ENCODE measurements around the gene PFDN6. TPM values are rescaled to one million over a fixed set of nuclear protein-coding genes. Genes with fewer than 3 reads are reported as not detected.

PFDN6 gene
- total RNA-seq, result 22.1 TPM

DNA sequence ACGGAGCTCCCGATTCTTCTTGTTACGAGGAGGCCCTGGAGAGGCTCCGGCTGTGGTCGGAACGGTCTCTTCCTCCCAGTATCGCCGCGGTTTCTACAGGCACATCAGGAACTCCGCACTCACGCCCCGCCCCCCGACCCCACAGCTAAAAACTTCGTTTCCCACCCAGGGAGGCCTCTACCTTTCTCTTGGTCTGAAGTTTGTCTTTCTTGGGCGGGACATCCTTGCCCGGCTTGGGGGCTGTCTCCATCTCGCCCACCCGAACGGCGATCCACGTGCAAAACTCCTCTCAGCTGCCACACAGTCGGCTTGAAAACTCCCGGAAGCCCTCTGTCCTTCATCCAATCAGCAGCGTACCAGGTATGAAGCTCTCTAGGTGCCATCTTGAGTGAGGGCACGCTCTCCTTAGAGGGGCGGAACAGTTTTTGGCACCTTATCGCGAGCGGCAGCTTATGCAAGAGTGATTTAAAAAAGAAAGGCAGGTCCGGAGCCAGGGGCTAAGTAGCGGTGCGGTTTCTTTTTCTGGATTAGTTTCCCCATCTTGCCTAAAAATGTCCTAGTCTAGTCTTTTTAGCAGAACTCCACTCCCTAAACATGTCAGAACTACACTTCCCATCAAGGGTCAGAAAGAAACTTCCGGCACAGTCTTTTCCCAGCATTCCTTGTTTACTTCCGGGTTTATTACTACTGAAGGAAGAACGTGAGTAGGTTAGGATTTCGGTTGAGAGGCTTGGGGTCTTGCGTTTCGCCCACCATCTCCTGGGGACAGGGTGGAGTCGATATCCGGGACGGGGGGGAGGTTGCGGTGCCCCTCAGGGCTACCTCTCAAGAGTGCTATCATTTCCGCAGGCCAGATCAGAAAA lies at the start of gene PFDN6, which contains the start of gene WDR46:
PFDN6 (plus strand) TSS at position 681 of the 863 bp plus-strand sequence. CDS start 256 bp downstream, outside the sequence.
WDR46 (minus strand) TSS at position 319 of the 863 bp plus-strand sequence; CDS start at position 250, 69 bp downstream.

DNA sequence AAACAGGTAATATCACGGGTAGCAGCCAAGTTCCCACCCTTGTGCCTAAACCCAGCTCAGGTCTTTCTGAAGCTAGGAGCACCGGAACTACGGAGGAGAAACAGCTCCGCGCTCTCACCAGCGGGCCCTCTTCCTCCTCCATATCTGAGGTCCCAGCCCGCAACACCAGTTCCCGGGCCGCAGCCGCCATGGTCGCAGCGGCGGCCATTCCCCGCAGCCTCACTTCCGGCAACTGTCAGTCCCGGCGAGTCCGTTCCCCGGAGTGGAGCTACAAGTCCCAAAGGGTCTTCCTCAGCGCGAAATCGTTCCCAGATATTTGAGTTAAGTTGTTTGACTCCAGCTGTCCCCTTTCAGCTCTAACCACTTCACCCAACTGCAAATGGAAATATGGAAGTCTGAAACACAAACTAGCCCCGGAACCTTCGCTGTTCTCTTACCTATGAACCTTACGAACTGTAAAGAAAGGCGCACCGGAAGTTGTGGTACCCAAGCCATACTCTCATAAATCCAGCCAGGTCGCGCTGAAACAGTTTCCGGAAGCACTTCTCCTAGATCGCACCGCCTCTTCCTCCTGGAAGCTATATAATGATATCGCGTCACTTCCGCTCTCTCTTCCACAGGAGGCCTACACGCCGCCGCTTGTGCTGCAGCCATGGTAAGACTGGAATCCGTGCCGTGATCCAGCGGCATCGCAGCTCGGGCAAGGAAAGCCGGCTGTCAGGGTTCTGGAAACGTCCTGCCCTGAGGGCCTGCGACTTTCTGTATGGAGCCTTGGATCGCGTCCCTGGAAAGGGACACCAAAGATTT lies 17.7 kb upstream of the PFDN6 start, which contains the start of the genes RPS18 and VPS52:
RPS18 (plus strand) TSS at position 608 of the 807 bp plus-strand sequence; CDS start at position 653, 45 bp downstream.
VPS52 (minus strand) TSS at position 409 of the 807 bp plus-strand sequence; CDS start at position 208, 201 bp downstream.

DNA sequence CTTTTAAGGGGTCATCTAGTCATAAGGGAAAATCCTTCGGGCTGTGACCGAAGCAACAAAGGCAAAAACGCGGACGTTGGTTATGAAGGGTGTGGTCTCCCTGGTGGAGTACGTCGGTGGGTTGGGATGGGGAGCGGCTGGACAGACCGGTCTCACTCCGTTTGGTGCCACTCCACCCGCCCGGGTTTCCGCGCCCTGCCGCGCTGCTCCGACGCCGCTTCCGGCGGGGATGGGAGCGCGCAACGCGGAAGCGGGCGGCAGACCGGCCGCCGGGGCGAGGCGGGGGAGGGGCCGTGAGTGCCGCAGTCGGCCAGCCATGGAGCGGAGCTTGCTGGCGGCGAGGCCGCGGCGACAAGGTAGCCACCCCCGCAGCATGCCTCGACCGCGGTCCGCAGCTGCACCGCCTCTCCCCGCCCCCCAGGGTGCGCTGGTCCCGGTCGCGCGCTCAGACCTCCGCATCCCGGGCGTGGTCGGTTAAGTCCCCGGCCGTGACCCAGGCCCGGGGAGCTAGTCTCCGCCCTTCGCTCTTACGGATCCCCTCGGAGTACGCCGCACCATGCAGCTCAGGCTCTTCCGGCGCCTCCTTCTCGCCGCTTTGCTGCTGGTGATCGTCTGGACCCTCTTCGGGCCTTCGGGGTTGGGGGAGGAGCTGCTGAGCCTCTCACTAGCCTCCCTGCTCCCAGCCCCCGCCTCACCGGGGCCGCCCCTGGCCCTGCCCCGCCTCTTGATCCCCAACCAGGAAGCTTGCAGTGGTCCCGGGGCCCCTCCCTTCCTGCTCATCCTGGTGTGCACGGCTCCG lies 12.3 kb upstream of the PFDN6 start, which contains the start of gene B3GALT4:
B3GALT4 (plus strand) TSS at position 260 of the 799 bp plus-strand sequence; CDS start at position 557, 297 bp downstream.

DNA sequence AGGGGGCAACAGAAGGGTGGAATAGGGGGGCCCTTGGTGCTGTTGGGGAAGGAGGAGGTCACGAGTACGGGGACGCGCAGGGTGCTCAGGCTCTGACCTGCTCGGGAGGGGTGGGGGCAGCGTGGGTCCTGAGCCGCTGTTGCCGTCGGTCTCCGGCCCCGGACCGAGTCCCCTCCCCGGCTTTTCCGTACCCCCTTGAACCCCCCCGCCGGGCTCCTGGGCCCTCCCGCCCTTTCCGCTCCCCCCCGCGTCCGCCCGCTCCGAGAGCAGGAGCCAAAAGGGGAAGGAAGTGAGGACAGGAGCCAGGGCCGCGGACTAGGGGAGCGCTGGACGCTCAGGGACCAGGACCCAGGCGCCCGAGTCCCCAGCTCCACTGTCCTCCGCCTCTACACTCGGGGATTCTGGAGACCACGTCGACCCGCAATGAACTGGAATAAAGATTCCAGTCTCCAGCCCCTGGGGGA lies 9.4 kb downstream of the PFDN6 start, which contains the start of gene RGL2:
RGL2 (minus strand) TSS at position 170 of the 464 bp plus-strand sequence. CDS start 332 bp downstream, outside the sequence.

DNA sequence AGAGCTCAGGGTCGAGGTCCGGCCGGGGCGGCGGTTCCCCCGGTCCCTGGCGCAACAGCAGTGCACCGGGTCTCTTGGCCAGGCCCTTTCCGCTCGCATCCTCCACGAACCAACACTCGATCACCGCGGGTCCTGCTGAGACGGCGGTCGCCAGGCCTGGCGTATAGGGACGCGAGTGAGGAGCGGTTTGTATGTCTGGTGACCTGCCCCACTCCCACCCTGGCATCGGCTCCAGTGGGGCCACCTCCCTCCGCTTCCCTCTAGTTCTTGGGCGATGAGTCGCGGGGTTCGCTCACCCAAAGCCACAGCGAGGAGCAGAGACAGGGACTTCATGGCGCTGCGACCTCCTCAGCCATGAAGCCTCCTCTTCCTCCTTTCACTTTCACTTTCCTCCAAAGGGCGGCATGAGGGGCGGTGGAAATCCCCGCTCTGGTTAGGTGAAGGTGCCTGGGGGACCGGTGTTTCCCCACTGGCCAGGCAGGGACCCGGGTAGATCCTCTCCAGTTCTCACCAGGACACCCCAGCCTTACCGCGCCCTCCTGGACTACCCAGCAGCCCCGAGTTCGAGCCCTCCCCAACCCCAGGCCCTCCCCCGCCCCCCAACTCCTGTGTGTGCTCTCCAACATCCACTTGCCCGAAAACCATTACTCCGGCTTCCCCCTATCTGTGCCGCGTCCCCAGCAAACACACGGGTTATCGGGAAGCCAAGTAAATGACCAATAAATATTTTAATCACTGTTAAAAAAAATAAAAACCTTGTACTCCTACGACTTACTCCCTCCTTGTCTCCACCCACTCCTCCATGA lies 24.5 kb downstream of the PFDN6 start, which contains the start of gene TAPBP:
TAPBP (minus strand) TSS at position 370 of the 806 bp plus-strand sequence; CDS start at position 333, 37 bp downstream.

DNA sequence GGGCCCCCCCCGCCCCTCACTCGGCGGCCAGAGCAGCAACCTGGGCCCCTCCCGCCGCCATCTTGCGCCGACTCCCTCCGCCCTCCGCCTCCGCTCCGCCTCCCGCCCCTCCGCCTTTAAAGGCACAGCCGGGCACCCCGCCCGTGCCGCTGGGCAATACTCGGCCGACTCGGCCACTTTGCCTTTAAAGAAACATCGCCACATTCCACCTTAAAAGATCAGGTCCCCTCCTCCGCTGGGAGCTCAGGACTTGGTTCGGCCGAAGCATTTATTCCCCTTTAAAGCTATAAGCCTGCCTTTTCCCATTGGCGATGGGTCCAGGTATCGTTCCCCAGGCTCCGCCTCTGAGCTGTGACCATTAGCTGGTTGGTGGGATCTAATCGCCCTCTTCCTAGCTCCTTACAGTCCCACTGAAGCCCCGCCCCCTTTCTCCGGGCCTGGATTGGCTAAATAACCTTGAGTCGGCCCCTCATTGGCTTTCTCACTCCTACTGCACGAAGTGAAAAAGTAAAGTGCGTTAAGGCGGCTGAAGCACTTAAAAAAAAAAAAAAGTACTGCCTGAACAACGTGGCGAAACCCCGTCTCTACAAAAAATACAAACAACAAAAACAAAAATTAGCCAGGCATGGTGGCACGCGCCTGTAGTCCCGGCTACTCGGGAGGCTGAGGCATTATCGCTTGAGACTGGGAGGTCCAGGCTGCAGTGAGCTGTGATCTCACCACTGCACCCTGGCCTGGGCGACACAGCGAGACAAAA lies 28.4 kb downstream of the PFDN6 start, which contains the start of gene ZBTB22:
ZBTB22 (minus strand) TSS at position 76 of the 757 bp plus-strand sequence. CDS start 828 bp downstream, outside the sequence.

Other genes with a start within 250 kb of the PFDN6 start
- gene HLA-DPA1, start 216.0 kb upstream of the PFDN6 start, total RNA-seq, result 36.2 TPM
- 26.6 TPM for gene HLA-DPB1, start 213.6 kb upstream of the PFDN6 start, total RNA-seq
- 6.9 TPM for gene COL11A2, start 97.1 kb upstream of the PFDN6 start, total RNA-seq
- gene RXRB, start 88.9 kb upstream of the PFDN6 start, total RNA-seq, result 33.6 TPM
- 60.0 TPM for gene SLC39A7, start 88.7 kb upstream of the PFDN6 start, total RNA-seq
- gene HSD17B8, start 84.9 kb upstream of the PFDN6 start, total RNA-seq, result 21.0 TPM
- gene RING1, start 81.1 kb upstream of the PFDN6 start, total RNA-seq, result 39.8 TPM
- 54.4 TPM for gene VPS52, start 17.7 kb upstream of the PFDN6 start, total RNA-seq
- gene RPS18, start 17.5 kb upstream of the PFDN6 start, total RNA-seq, result 3,162 TPM
- 7.9 TPM for gene B3GALT4, start 12.5 kb upstream of the PFDN6 start, total RNA-seq
- 49.3 TPM for gene WDR46, start 362 bp upstream of the PFDN6 start, total RNA-seq
- 72.4 TPM for gene RGL2, start 9.3 kb downstream of the PFDN6 start, total RNA-seq
- gene TAPBP, start 24.5 kb downstream of the PFDN6 start, total RNA-seq, result 81.6 TPM
- gene ZBTB22, start 28.1 kb downstream of the PFDN6 start, total RNA-seq, result 24.2 TPM
- 28.7 TPM for gene DAXX, start 33.4 kb downstream of the PFDN6 start, total RNA-seq
- 17.9 TPM for gene KIFC1, start 102.2 kb downstream of the PFDN6 start, total RNA-seq
- 27.0 TPM for gene PHF1, start 121.4 kb downstream of the PFDN6 start, total RNA-seq
- 106 TPM for gene CUTA, start 128.5 kb downstream of the PFDN6 start, total RNA-seq
- 14.3 TPM for gene SYNGAP1, start 130.5 kb downstream of the PFDN6 start, total RNA-seq
- gene ZBTB9, start 165.0 kb downstream of the PFDN6 start, total RNA-seq, result 9.3 TPM